Subcutaneous adipose tissue (tissue), 4 donors: ENCODE data around the gene DNMBP. TPM values are rescaled to one million over a fixed set of nuclear protein-coding genes. Genes with fewer than 3 reads are reported as not detected.

Source experiments
- total RNA-seq, 4 donors: library from RNA; depleted of rRNA; stranded (reverse); fragments of >200 nt; gene quantifications; one replicate each; pipeline ENCODE4 v1.1.0, GENCODE V29; 2016
- TF ChIP-seq, protein P1 (sequence below): fragments of 450-650 bp; IDR thresholded peaks from one replicate; pipeline ENCODE4 v1.5.1; 2016; ENCODE audit warnings: low read depth, mild to moderate bottlenecking, control low read depth, antibody characterized with exemption, moderate library complexity

The DNMBP gene
- total RNA-seq, 4 donors from 2014 or later: 20.9 to 23.3 (median 21.5) TPM

DNA sequence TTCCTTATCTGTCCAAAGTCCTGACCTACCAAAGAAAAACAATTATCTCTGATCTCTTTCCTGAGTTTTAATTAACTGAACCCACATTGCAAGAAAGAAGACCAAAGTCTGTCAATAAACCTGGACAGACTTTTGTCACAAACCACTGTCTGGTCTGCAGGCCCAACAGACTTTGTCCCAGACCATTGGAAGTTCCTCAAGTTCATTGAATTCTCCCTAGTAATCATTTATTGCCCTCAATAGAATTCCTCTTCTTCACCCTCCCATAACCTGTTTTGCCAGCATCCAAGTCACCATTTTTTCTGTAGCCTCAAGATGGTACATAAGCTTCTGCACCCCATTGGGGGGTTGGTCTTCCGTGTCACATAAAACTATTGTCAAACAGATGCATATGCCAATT is 3.9 kb upstream of the DNMBP start:
- TF ChIP-seq, protein P1, sequence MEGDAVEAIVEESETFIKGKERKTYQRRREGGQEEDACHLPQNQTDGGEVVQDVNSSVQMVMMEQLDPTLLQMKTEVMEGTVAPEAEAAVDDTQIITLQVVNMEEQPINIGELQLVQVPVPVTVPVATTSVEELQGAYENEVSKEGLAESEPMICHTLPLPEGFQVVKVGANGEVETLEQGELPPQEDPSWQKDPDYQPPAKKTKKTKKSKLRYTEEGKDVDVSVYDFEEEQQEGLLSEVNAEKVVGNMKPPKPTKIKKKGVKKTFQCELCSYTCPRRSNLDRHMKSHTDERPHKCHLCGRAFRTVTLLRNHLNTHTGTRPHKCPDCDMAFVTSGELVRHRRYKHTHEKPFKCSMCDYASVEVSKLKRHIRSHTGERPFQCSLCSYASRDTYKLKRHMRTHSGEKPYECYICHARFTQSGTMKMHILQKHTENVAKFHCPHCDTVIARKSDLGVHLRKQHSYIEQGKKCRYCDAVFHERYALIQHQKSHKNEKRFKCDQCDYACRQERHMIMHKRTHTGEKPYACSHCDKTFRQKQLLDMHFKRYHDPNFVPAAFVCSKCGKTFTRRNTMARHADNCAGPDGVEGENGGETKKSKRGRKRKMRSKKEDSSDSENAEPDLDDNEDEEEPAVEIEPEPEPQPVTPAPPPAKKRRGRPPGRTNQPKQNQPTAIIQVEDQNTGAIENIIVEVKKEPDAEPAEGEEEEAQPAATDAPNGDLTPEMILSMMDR: no peak

DNA sequence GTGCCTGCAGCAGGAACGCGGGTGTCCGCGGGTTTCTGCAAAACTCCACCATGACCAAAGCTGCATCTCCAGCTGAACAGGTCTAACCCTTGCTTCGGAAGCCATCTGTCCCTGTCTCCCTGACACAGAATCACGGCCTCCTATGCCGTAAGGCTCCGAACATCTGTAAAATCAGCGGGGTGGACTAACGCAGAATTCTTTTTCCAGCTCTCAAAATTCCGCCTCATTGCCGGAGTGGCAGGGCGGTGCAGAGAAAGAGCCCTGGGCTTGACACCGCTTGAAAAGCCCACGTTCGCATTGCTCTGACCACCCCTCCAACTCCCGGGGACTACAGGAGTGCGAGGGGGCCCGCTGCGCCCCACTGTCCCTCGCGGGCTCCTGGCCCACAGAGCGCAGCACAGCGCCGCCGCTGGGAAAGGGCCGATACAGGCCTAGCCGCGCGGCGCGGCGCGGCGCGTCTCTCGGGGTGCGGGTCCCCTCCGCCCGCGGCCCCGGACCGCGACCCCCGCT is 409 bp downstream of the DNMBP start:
- TF ChIP-seq, protein P1: no peak

DNA sequence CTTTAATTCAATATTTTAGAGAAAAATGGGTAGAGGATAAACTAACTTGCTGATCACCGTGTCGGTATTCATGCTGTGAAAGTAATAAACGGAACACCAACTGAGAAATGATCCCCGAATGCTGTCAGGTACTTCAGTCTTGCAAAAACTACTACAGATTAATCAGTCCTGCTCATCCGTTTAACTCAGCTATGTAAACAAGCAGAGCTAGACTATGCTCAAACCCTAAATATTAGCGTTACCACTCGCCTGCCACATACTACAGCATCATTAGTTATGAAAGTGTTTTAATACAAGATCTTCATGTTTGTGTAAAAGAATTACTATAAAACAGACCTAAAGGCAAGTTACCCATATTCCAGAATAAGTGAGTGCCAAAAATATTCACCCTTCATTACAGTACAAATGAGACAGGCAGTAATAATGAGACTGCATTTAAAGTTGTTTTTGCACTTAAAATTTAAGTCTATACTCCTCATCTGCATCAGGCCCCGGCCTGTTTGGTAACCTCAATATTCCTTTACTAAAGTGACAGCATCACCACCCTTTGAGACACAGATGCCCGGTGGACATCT is 952 bp downstream of the DNMBP start:
- TF ChIP-seq, protein P1: no peak

DNA sequence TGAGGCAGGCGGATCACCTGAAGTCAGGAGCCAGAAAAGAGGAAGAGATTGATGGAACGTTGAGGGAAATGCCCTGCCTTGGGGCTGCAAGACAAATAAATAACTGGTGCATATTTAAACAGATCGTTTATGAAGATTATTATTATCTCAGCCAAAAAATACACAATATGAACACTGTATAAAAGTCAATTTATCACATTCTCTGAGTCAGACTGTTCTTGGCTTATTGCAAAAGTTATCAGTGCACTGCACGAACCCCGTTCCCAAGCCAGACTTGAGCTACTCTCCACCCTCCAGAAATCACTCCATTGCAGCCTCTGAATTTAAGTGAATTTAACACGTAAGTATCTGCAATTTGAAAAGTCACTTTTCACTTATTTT is 1.6 kb downstream of the DNMBP start:
- TF ChIP-seq, protein P1: no peak

DNA sequence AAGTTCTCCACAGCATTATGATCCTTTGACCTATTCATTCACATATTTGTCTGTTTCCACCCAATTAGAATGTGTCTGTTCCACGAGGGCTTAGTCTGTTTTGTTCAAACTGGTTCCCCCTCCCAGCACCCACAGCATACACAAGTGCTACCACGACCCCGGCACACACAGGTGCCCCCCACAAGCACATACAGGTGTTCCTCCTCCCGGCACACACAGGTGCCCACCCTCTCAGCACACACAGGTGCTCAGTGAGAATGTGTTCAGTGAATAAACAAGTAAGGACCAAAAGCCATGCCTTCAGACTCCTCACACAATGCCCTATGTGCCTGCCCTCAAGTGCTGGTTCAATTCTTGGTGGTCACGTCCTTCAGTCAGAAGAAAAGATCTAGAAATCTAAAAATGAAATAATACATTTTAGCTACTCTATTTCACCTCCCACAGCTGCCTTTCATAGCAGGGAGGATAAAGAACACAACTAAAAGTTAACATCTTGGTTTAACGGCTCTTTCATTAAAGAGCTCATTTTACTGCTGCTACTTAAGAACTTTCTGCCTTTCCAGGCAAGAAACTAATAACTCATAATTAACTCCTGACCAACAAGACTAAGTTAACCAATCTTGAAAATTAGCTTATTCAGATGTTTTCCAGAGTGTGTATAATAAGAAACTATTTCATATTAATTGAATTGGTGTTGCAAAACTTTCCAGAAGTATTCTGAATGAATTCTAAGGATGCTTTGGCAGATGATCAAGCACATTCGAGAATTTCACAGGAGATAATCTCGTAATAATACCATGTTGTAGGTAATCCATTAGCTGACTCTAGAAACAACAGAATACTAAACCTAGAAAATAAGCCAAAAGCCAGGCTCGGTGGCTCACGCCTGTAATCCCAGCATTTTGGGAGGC is 2.3 kb downstream of the DNMBP start:
- TF ChIP-seq, protein P1: no peak

DNA sequence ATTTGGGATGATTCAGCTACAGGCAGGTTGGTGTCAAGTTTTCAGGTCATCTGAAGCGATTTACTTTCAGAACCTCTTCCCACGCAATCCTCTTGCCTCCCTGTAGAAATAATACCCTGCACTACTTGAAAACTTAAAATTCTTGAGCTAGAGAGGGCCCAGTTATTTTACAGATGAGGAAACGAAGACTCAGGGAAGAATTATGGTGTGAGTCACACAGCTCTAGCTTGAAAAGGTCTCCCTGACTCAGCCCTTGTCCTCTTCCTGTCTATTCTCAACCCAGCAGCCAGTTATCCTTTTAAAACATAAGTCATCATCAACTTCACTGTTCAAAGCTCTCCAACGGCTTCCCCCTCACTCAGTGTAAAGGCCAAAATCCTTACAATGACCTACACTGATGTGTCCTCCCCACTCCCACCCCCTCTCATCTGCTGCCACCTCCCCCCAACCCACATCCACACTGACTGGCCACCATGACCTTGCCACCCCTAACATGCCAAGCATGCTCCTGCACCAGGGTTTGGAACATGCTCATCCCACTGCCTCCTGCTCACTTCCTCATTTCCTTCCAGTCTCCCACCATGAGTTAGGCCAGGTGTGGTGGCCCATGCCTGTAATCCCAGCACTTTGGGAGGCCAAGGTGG is 3.4 kb downstream of the DNMBP start:
- TF ChIP-seq, protein P1: no peak
